H1 (cell line): ENCODE measurements around the gene PEAK3. TPM values are rescaled to one million over a fixed set of nuclear protein-coding genes. Genes with fewer than 3 reads are reported as not detected.

Source experiments
- CTCF ChIA-PET: fragments of 300-600 bp; sonication (Branson Sonifier 250); formaldehyde crosslinking; loops from one replicate; lab custom pipeline; 2021; ENCODE audit not compliant: partially characterized antibody; lab: Charles Lee
- POLR2A ChIA-PET: fragments of 300-600 bp; sonication (Branson Sonifier 250); formaldehyde crosslinking; loops from one replicate; lab custom pipeline; 2021; ENCODE audit warnings: inconsistent platforms; ENCODE audit not compliant: partially characterized antibody; lab: Charles Lee
- DNase-seq, 2 experiments: peaks; one replicate each; pipeline versions ENCODE4 v3.0.0 to v3.0.0-alpha.2; 2010 to 2022; ENCODE audit warnings: low spot score in 2 of 2, low read depth in 1 of 2, mixed read lengths in 1 of 2
- FAIRE-seq: peaks from 2 replicates; lab custom pipeline; 2011; peaks lifted over from hg19 to GRCh38; lab: Jason Lieb, UNC
- H2AFZ ChIP-seq: 2 replicates; pipeline ENCODE4 v1.8.1; 2012; ENCODE audit warnings: low read length, inconsistent platforms
- H2AK5ac ChIP-seq: 2 replicates; pipeline ENCODE4 v1.6.1; 2013; ENCODE audit warnings: low read depth, low read length
- H2BK120ac ChIP-seq: replicated peaks from 2 replicates; pipeline ENCODE3; 2013; ENCODE audit warnings: low read depth, low read length, inconsistent platforms
- H2BK12ac ChIP-seq: 2 replicates; pipeline ENCODE4 v1.6.1; 2013; ENCODE audit warnings: low read depth, low read length
- H2BK15ac ChIP-seq: 2 replicates; pipeline ENCODE4 v1.6.1; 2013; ENCODE audit warnings: low read length
- H2BK20ac ChIP-seq: 2 replicates; pipeline ENCODE4 v1.6.1; 2013; ENCODE audit warnings: low read length
- H2BK5ac ChIP-seq: 2 replicates; pipeline ENCODE4 v1.6.1; 2013; ENCODE audit warnings: low read depth, low read length
- H3K14ac ChIP-seq: 2 replicates; pipeline ENCODE4 v1.6.1; 2013; ENCODE audit warnings: inconsistent platforms; ENCODE audit not compliant: insufficient read length
- H3K18ac ChIP-seq: 2 replicates; pipeline ENCODE4 v1.6.1; 2013; ENCODE audit warnings: low read length; ENCODE audit errors: extremely low read depth
- H3K23ac ChIP-seq: 2 replicates; pipeline ENCODE4 v1.6.1; 2013; ENCODE audit warnings: inconsistent platforms; ENCODE audit not compliant: insufficient read length
- H3K23me2 ChIP-seq: 2 replicates; pipeline ENCODE4 v1.6.1; 2013; ENCODE audit warnings: low read depth, low read length
- H3K27ac ChIP-seq: 2 replicates; pipeline ENCODE4 v1.6.1; 2011; ENCODE audit warnings: low read depth, low read length, inconsistent platforms
- H3K27me3 ChIP-seq, 4 experiments: replicated peaks in 1 of 4; 1 replicate in 1 of 4; 2 replicates in 3 of 4; pipeline versions ENCODE4 v1.6.1 to v1.8.1; 2011 to 2013; ENCODE audit warnings: low read length in 3 of 4, mild to moderate bottlenecking in 3 of 4, inconsistent platforms in 2 of 4, mixed read lengths in 2 of 4, moderate library complexity in 1 of 4; ENCODE audit not compliant: control insufficient read depth in 3 of 4, insufficient read depth in 3 of 4; ENCODE audit errors: extremely low read depth in 1 of 4
- H3K36me3 ChIP-seq, 4 experiments: 2 replicates each; pipeline versions ENCODE4 v1.6.1 to v1.8.1; 2011 to 2013; ENCODE audit warnings: mild to moderate bottlenecking in 4 of 4, low read length in 3 of 4, moderate library complexity in 2 of 4, control low read depth in 1 of 4, inconsistent platforms in 1 of 4; ENCODE audit not compliant: insufficient read depth in 4 of 4, control insufficient read depth in 2 of 4
- H3K4ac ChIP-seq: replicated peaks from 2 replicates; pipeline ENCODE3; 2013; ENCODE audit warnings: low read length, low read depth, mixed read lengths, inconsistent platforms; ENCODE audit not compliant: insufficient read length
- H3K4me1 ChIP-seq, 4 experiments: replicated peaks in 1 of 4; 1 replicate in 1 of 4; 2 replicates in 3 of 4; pipeline versions ENCODE4 v1.6.1 to v1.8.1; 2011 to 2013; ENCODE audit warnings: low read length in 3 of 4, inconsistent platforms in 2 of 4, mixed read lengths in 1 of 4; ENCODE audit not compliant: insufficient read depth in 4 of 4, control insufficient read depth in 3 of 4
- H3K4me2 ChIP-seq, 2 experiments: 2 replicates each; pipeline versions ENCODE4 v1.6.1 to v1.8.1; 2011 to 2013; ENCODE audit warnings: low read depth in 2 of 2, low read length in 2 of 2, control low read depth in 1 of 2, inconsistent platforms in 1 of 2, mild to moderate bottlenecking in 1 of 2; ENCODE audit not compliant: insufficient read depth in 1 of 2
- H3K4me3 ChIP-seq, 4 experiments: fragments of 200-600, 300-600 bp in 1 of 4; sonication (generic), shearing (Covaris generic), sonication (Bioruptor Twin) in 1 of 4; 2 replicates each; pipeline versions ENCODE4 v1.5.1 to v1.8.1; 2011 to 2016; ENCODE audit warnings: low read length in 4 of 4, low read depth in 3 of 4, control low read depth in 2 of 4, inconsistent platforms in 2 of 4, mild to moderate bottlenecking in 2 of 4, mixed read lengths in 1 of 4, moderate library complexity in 1 of 4; ENCODE audit not compliant: insufficient read depth in 2 of 4; ENCODE audit errors: extremely low read depth in 1 of 4
- H3K56ac ChIP-seq: replicated peaks from 2 replicates; pipeline ENCODE3; 2013; ENCODE audit warnings: low read depth, mild to moderate bottlenecking, mixed read lengths, low read length, inconsistent platforms; ENCODE audit not compliant: insufficient read length
- H3K79me1 ChIP-seq: 2 replicates; pipeline ENCODE4 v1.6.1; 2013; ENCODE audit warnings: low read depth, low read length, control low read depth
- H3K79me2 ChIP-seq, 2 experiments: 2 replicates each; pipeline versions ENCODE4 v1.6.1 to v1.8.1; 2012 to 2013; ENCODE audit warnings: low read length in 2 of 2, mild to moderate bottlenecking in 2 of 2, inconsistent platforms in 1 of 2; ENCODE audit not compliant: insufficient read depth in 2 of 2, control insufficient read depth in 1 of 2
- H3K9ac ChIP-seq, 4 experiments: replicated peaks in 1 of 4; 1 replicate in 1 of 4; 2 replicates in 3 of 4; pipeline versions ENCODE4 v1.6.1 to v1.8.1; 2011 to 2013; ENCODE audit warnings: low read depth in 3 of 4, low read length in 3 of 4, control low read depth in 2 of 4, mild to moderate bottlenecking in 2 of 4, moderate library complexity in 2 of 4, inconsistent platforms in 1 of 4; ENCODE audit errors: extremely low read depth in 1 of 4
- H3K9me3 ChIP-seq, 2 experiments: 2 replicates each; pipeline versions ENCODE4 v1.6.1 to v1.8.1; 2012 to 2013; ENCODE audit warnings: mild to moderate bottlenecking in 2 of 2, moderate library complexity in 2 of 2, control low read depth in 1 of 2, inconsistent platforms in 1 of 2, low read depth in 1 of 2, low read length in 1 of 2, mixed read lengths in 1 of 2; ENCODE audit not compliant: insufficient read depth in 2 of 2
- H4K20me1 ChIP-seq, 2 experiments: replicated peaks in 1 of 2; 2 replicates each; pipeline versions ENCODE3 to v1.8.1; 2011 to 2013; ENCODE audit warnings: inconsistent platforms in 2 of 2, low read length in 2 of 2, mild to moderate bottlenecking in 1 of 2; ENCODE audit not compliant: insufficient read depth in 2 of 2, control insufficient read depth in 1 of 2
- H4K5ac ChIP-seq: 2 replicates; pipeline ENCODE4 v1.6.1; 2013; ENCODE audit warnings: low read length, low read depth, mixed read lengths, inconsistent platforms; ENCODE audit not compliant: insufficient read length
- H4K8ac ChIP-seq: 2 replicates; pipeline ENCODE4 v1.8.0; 2013; ENCODE audit warnings: mild to moderate bottlenecking, moderate library complexity, low read length, inconsistent platforms; ENCODE audit not compliant: insufficient read depth; ENCODE audit errors: extremely low read depth
- H4K91ac ChIP-seq: replicated peaks from 2 replicates; pipeline ENCODE3; 2013; ENCODE audit warnings: low read length, mixed read lengths, inconsistent platforms; ENCODE audit not compliant: insufficient read length
- EGR1 ChIP-seq: IDR thresholded peaks from 2 replicates; pipeline ENCODE4 v1.6.1; 2011; ENCODE audit warnings: low read depth, low read length, borderline replicate concordance
- KDM1A ChIP-seq: fragments of 200-600, 300-600 bp; sonication (generic); IDR thresholded peaks from 2 replicates; pipeline ENCODE4 v1.7.1; 2016; ENCODE audit warnings: mild to moderate bottlenecking, low read length, borderline replicate concordance
- POLR2AphosphoS5 ChIP-seq: IDR thresholded peaks from 2 replicates; pipeline ENCODE4 v1.6.1; 2011; ENCODE audit warnings: low read depth, low read length
- POU5F1 ChIP-seq: IDR thresholded peaks from 2 replicates; pipeline ENCODE4 v1.6.1; 2011; ENCODE audit warnings: low read depth, mild to moderate bottlenecking, low read length, moderate library complexity
- RAD21 ChIP-seq, 2 experiments: IDR thresholded peaks in 1 of 2; conservative IDR thresholded peaks in 1 of 2; 2 replicates each; pipeline ENCODE4 v1.6.1; 2011; ENCODE audit warnings: low read depth in 2 of 2, low read length in 2 of 2, improper control_type of control experiment in 1 of 2, inconsistent platforms in 1 of 2, mild to moderate bottlenecking in 1 of 2, moderate library complexity in 1 of 2
- RFX5 ChIP-seq: IDR thresholded peaks from 2 replicates; pipeline ENCODE4 v1.6.1; 2011; ENCODE audit warnings: low read depth, low read length, improper control_type of control experiment, borderline replicate concordance
- RNF2 ChIP-seq: fragments of 200-900, 300-1000 bp; sonication (generic); IDR thresholded peaks from 2 replicates; pipeline ENCODE4 v1.7.1; 2016; ENCODE audit warnings: borderline replicate concordance, low read depth, mild to moderate bottlenecking, antibody characterized with exemption, low read length; ENCODE audit not compliant: poor library complexity, severe bottlenecking; ENCODE audit errors: missing control alignments
- RXRA ChIP-seq: IDR thresholded peaks from 2 replicates; pipeline ENCODE4 v1.6.1; 2011; ENCODE audit warnings: low read depth, mild to moderate bottlenecking, low read length, moderate library complexity; ENCODE audit not compliant: insufficient read depth
- SP4 ChIP-seq: IDR thresholded peaks from 2 replicates; pipeline ENCODE4 v1.6.1; 2012; ENCODE audit warnings: low read length, inconsistent platforms
- TEAD4 ChIP-seq: IDR thresholded peaks from 2 replicates; pipeline ENCODE4 v1.6.1; 2012; ENCODE audit warnings: low read depth, low read length, inconsistent platforms, mixed read lengths
- WGBS, 2 experiments: shearing (Covaris generic) in 1 of 2; methylation state at CpG; one replicate each; pipeline versions ENCODE4 v1.1.6 to v1.1.7; 2013 to 2015; ENCODE audit warnings: low lambda C conversion rate in 2 of 2, mixed read lengths in 2 of 2, inconsistent platforms in 1 of 2, low coverage in 1 of 2, missing lambda C conversion rate in 1 of 2; ENCODE audit not compliant: insufficient replicate concordance in 2 of 2, insufficient coverage in 1 of 2, insufficient read length in 1 of 2; ENCODE audit errors: extremely low coverage in 1 of 2, missing lambda C conversion rate in 1 of 2; 5-methylcytosine and 5-hydroxymethylcytosine counted together
- polyA plus RNA-seq, 7 experiments: library from polyadenylated mRNA; depleted of rRNA in 3 of 7; stranded (reverse) in 5 of 7; unstranded in 2 of 7; fragments of >200 nt in 5 of 7; fragments of 200-250 nt in 2 of 7; gene quantifications; 1 replicate in 5 of 7; 2 replicates in 1 of 7; 4 replicates in 1 of 7; pipeline versions ENCODE4 v1.2.1 to v1.2.3, GENCODE V29; 2011 to 2013; ENCODE audit warnings: missing spikeins in 2 of 7, mixed read lengths in 2 of 7
- total RNA-seq: library from RNA; stranded (reverse); fragmentation: NEBNext Ultra II Directional; extraction: Animal tissue kit (Norgen Biotek cat#: 25700); gene quantifications from 2 replicates; pipeline ENCODE4 v1.2.1, GENCODE V29; 2021
- TF ChIP-seq, protein P1 (sequence below): IDR thresholded peaks from 2 replicates; pipeline ENCODE4 v1.6.1; 2011; ENCODE audit warnings: low read depth, mild to moderate bottlenecking, low read length; ENCODE audit not compliant: insufficient read depth

The PEAK3 gene
- total and polyA plus RNA-seq, 2 of the 8 experiments (the other 6 are each of a cell fraction or from before 2014, with no cell fraction given) = not detected

DNA sequence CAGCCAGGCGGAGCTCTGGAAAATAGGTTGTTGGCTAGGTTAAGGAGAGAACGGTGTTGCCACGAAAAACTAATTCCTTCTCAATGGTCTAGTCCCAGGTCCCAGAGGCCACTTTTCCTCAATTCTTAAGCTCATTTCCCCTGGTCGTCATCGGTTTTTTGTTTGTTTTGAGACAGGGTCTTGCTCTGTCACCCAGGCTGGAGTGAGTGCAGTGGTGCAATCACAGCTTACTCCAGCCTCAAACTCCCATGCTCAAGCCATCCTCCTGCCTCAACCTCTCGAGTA lies 44.2 kb downstream of the PEAK3 start:
- no peak overlapping the region for H4K5ac ChIP-seq
- H3K4me1 ChIP-seq = peaks cover 0 to 24% (median 14%) of the 10 kb centered on the region in 4 experiments; a peak in 6 of 7 replicates
- H3K4me3 ChIP-seq = peak overlapping the region; percentile 58 to 81 (median 71); a peak in 4 of 8 replicates
- H2BK20ac ChIP-seq = no peak overlapping the region
- H4K8ac ChIP-seq = peak overlapping the region; percentile 73; the same call in 1 of the 2 replicates
- H3K79me1 ChIP-seq = peaks cover 29% of the 10 kb centered on the region
- no peak overlapping the region for H3K14ac ChIP-seq
- no peak overlapping the region for H3K4ac ChIP-seq
- H3K9me3 ChIP-seq = no peaks in the 10 kb centered on the region
- H3K79me2 ChIP-seq = peaks cover 44 to 73% of the 10 kb centered on the region in 2 experiments
- no peak overlapping the region for H2BK120ac ChIP-seq
- H3K9ac ChIP-seq = peak overlapping the region in 1 of 4 experiments; percentile 29; a peak in 2 of 7 replicates
- H2BK12ac ChIP-seq = no peak overlapping the region
- 86% methylated on average over 6 of the region's 6 CpGs; no CpG with 5 or more reads in 1 of the 2 experiments for WGBS, 2 experiments
- no peak overlapping the region for H2AK5ac ChIP-seq
- no peak overlapping the region for H2AFZ ChIP-seq
- no peak overlapping the region for H3K56ac ChIP-seq
- no peaks in the 10 kb centered on the region for H3K27me3 ChIP-seq
- H4K91ac ChIP-seq = no peak overlapping the region
- POLR2A ChIA-PET = interaction anchor here (0.6 to 10.3 kb wide), 16 partner anchors 8 to 1053 kb away, joined by 3 to 206 read pairs (median 4); partner anchors contain the start of genes AMH, JSRP1, LSM7 and SPPL2B
- no peak overlapping the region for H3K23ac ChIP-seq
- H3K23me2 ChIP-seq = peaks cover 9% of the 10 kb centered on the region; the same call in 1 of the 2 replicates
- H2BK5ac ChIP-seq = no peak overlapping the region
- H4K20me1 ChIP-seq = peaks cover 31 to 44% of the 10 kb centered on the region in 2 experiments
- CTCF ChIA-PET = interaction anchor here (0.7 to 4.1 kb wide), 10 partner anchors 16 to 1576 kb away, joined by 3 to 35 read pairs (median 4); no protein-coding TSS in a partner anchor
- DNase-seq (no peak), FAIRE-seq (no peak)
- H3K4me2 ChIP-seq = peak overlapping the region; percentile 7 to 93
- peaks cover 0 to 15% (median 10%) of the 10 kb centered on the region in 4 experiments; a peak in 5 of 8 replicates for H3K36me3 ChIP-seq
- H3K18ac ChIP-seq = no peak overlapping the region
- no peak overlapping the region for H3K27ac ChIP-seq
- H2BK15ac ChIP-seq = no peak overlapping the region
- TF ChIP-seq RFX5 (no peak), POLR2AphosphoS5 (no peak; the same call in 1 of the 2 replicates), SP4 (no peak), POU5F1 (no peak), KDM1A (no peak), TEAD4 (no peak), RAD21 (IDR thresholded peaks at IDR 0.05 in 1 of 2, conservative IDR thresholded peaks at IDR 0.05 in 1 of 2; ENCODE audit: low read depth in 2 of 2, low read length in 2 of 2) (no peak), RNF2 (no peak), RXRA (no peak), EGR1 (no peak)
- TF ChIP-seq, protein P1, sequence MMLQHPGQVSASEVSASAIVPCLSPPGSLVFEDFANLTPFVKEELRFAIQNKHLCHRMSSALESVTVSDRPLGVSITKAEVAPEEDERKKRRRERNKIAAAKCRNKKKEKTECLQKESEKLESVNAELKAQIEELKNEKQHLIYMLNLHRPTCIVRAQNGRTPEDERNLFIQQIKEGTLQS = no peak
